Upper lobe of right lung (tissue), 1 donor: ENCODE measurements around the gene CPLX3. TPM values are rescaled to one million over a fixed set of nuclear protein-coding genes. Genes with fewer than 3 reads are reported as not detected.

ENCODE experiments used
- ATAC-seq: fragments of 200-7000 bp; cut with Tn5 transposase; one replicate; pipeline ENCODE4 v1.9.1; 2020; ENCODE audit warnings: mild to moderate bottlenecking, moderate library complexity
- DNase-seq: peaks from one replicate; pipeline ENCODE4 v3.0.0-alpha.2; 2020
- H3K27ac ChIP-seq: fragments of 200-600 bp; one replicate; pipeline ENCODE4 v1.8.0; 2022
- H3K27me3 ChIP-seq: fragments of 200-600 bp; one replicate; pipeline ENCODE4 v1.8.0; 2022; ENCODE audit warnings: mild to moderate bottlenecking
- H3K36me3 ChIP-seq: fragments of 200-600 bp; one replicate; pipeline ENCODE4 v1.8.0; 2022
- H3K4me1 ChIP-seq: fragments of 200-600 bp; one replicate; pipeline ENCODE4 v1.8.0; 2022
- H3K4me3 ChIP-seq: fragments of 200-600 bp; one replicate; pipeline ENCODE4 v1.8.0; 2022; ENCODE audit warnings: mild to moderate bottlenecking
- H3K9me3 ChIP-seq: fragments of 200-600 bp; one replicate; pipeline ENCODE4 v1.8.0; 2022
- intact Hi-C: fragments of 100-400 bp; cut with DNase I; formaldehyde crosslinking; loops from one replicate; pipeline ENCODE4 v1.11.0; 2022
- total RNA-seq: library from RNA; stranded (reverse); fragmentation: NEBNext Ultra II Directional; extraction: Animal tissue kit (Norgen Biotek cat#: 25700); gene quantifications from one replicate; pipeline ENCODE4 v1.2.1, GENCODE V29; 2021
- TF ChIP-seq, protein P1 (sequence below): fragments of 200-600 bp; IDR thresholded peaks from one replicate; pipeline ENCODE4 v1.8.0; 2022; ENCODE audit warnings: antibody characterized with exemption
- donor health status: DM: no; HTN: yes; CAD: no; lungs with severe emphysema.

The CPLX3 gene
- total RNA-seq, 1 donor from 2014 or later, result not detected

DNA sequence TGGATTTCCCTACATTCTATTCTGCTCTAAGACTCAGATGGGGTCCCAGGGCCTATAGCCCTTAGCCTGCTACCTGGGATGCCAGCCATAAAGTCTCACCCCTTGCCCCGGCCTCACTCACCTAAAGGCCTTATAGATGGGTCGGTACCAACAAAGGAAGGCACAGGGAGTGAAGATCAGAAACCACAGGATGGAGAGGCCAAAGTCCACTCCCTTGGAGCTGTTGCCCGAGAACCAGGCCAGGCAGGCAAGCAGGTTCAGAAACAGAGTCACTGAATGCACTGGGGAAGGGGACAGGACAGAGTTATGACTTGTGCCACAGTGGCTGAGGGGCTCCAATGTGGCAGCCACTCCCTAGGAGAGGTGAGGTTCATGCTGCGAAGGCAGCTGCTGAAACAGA, 24.0 kb downstream of the CPLX3 start:
- no peak overlapping the region for H3K27ac ChIP-seq
- H3K4me1 ChIP-seq, result no peaks in the 10 kb centered on the region
- intact Hi-C loops, result no loop called here
- no peak for DNase-seq
- no peaks in the 10 kb centered on the region for H3K27me3 ChIP-seq
- ATAC-seq, result no peak
- no peaks in the 10 kb centered on the region for H3K9me3 ChIP-seq
- peaks cover 91% of the 10 kb centered on the region for H3K36me3 ChIP-seq
- TF ChIP-seq, protein P1, sequence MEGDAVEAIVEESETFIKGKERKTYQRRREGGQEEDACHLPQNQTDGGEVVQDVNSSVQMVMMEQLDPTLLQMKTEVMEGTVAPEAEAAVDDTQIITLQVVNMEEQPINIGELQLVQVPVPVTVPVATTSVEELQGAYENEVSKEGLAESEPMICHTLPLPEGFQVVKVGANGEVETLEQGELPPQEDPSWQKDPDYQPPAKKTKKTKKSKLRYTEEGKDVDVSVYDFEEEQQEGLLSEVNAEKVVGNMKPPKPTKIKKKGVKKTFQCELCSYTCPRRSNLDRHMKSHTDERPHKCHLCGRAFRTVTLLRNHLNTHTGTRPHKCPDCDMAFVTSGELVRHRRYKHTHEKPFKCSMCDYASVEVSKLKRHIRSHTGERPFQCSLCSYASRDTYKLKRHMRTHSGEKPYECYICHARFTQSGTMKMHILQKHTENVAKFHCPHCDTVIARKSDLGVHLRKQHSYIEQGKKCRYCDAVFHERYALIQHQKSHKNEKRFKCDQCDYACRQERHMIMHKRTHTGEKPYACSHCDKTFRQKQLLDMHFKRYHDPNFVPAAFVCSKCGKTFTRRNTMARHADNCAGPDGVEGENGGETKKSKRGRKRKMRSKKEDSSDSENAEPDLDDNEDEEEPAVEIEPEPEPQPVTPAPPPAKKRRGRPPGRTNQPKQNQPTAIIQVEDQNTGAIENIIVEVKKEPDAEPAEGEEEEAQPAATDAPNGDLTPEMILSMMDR, result no peak
- no peak overlapping the region for H3K4me3 ChIP-seq

DNA sequence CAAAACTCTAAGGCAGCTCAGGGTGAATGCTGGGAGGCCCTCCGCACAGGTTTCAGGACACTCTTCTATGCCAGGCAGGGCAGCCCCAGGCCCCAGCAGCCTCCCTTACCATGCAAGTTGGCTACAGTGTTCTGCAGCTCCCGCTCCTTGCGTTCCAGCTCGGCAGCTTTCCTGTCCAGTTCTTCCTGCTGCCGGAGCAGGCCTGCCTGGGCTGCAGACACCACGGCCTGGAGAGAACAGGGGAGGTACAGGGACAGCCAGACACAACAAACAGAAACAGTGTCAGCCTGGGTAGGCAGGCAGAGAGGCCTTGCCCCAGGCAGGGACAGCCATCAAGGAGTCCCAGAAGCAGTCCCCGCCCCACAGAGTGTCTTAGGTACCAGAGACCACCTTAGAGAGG, 25.5 kb downstream of the CPLX3 start:
- intact Hi-C loops, result no loop called here
- no peak for DNase-seq
- H3K9me3 ChIP-seq, result no peaks in the 10 kb centered on the region
- H3K27ac ChIP-seq, result no peak overlapping the region
- peaks cover 75% of the 10 kb centered on the region for H3K36me3 ChIP-seq
- TF ChIP-seq, protein P1, result no peak
- no peak for ATAC-seq
- H3K27me3 ChIP-seq, result no peaks in the 10 kb centered on the region
- peaks cover 2% of the 10 kb centered on the region for H3K4me1 ChIP-seq
- no peak overlapping the region for H3K4me3 ChIP-seq

DNA sequence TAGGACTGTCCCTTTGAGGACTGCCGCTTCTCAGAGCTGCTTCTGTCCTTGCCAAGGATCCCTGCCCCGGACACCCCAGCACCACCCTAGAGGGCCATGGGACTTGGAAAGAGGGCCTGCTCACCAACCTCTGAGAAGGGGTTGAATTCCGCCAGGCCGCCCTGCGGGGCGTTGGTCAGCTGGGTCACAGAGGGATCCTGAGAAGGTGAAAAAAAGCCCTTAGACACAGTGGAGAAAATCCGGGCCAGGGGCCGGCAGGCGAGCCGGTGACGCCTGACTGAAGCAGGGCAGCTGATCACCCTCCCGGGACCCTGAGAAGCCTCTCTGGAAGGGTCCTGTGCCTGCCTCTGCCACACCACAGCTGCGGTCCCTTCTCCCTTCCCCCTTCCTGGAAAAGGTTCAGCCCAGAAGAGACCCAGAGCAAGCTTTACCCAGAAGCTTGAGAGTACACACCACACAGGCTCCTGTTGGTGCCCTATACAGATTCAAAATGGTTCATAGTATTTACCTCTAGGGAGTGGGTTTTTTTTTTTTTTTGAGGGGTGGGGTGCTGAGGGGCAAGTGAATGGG, 28.1 kb downstream of the CPLX3 start:
- no peak for ATAC-seq
- H3K4me3 ChIP-seq, result no peak overlapping the region
- H3K4me1 ChIP-seq, result peaks cover 19% of the 10 kb centered on the region

DNA sequence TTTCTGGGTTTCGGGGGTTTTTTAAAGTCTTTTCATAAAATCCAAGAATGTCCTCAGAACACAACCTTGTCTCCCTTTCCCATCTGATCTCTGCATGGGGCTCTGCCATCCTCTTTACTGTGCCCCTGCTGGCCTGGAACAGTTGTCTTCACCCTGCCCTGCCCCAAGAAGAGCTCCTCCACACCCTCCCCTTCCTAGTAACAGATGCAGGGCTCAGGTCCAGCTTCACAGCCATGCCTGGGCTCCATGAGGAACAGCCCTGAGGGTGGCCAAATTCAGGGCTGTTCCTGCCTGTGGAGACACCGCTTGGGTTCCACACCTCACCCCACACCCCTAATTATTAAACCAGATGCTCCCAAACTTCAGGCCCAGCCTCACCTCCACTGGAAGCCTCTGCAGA, 29.4 kb downstream of the CPLX3 start:
- Histone ChIP-seq H3K36me3 (peaks cover 36% of the 10 kb centered on the region), H3K9me3 (no peaks in the 10 kb centered on the region), H3K4me1 (peaks cover 25% of the 10 kb centered on the region), H3K27me3 (no peaks in the 10 kb centered on the region), H3K4me3 (no peak overlapping the region), H3K27ac (no peak overlapping the region)
- DNase-seq (no peak), ATAC-seq (no peak)
- intact Hi-C loops, result no loop called here
- TF ChIP-seq, protein P1, result no peak

More for the DNA sequence above, 28.1 kb downstream of the CPLX3 start:
- H3K9me3 ChIP-seq, result no peaks in the 10 kb centered on the region
- H3K27me3 ChIP-seq, result no peaks in the 10 kb centered on the region
- TF ChIP-seq, protein P1, result no peak
- intact Hi-C loops, result no loop called here
- no peak for DNase-seq
- H3K27ac ChIP-seq, result no peak overlapping the region
- H3K36me3 ChIP-seq, result peaks cover 50% of the 10 kb centered on the region

DNA sequence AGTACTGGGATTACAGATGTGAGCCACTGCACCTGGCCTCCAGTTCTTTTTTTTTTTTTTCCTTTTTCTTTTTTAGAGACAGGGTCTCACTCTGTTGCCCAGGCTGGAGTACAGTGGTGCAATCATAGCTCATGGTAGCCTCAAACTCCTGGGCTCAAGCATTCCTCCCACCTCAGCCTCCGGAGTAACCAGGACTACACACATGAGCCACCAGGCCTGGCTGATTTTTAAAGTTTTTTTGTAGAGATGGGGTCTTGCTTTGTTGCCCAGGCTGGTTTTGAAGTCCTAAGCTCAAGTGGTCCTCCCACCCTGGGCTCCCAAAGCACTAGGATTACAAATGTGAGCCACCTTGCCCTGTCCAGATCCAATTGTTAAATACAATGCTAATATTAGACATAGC, 30.1 kb downstream of the CPLX3 start:
- ATAC-seq, result no peak
- peaks cover 25% of the 10 kb centered on the region for H3K4me1 ChIP-seq
- no peaks in the 10 kb centered on the region for H3K9me3 ChIP-seq
- peaks cover 30% of the 10 kb centered on the region for H3K36me3 ChIP-seq
- H3K27me3 ChIP-seq, result no peaks in the 10 kb centered on the region
- H3K27ac ChIP-seq, result no peak overlapping the region
- DNase-seq, result no peak
- intact Hi-C loops, result no loop called here
- TF ChIP-seq, protein P1, result no peak
- no peak overlapping the region for H3K4me3 ChIP-seq
